ENCODE data around the gene PCED1B. TPM values are rescaled to one million over a fixed set of nuclear protein-coding genes. Genes with fewer than 3 reads are reported as not detected.
A peak's percentile ranks its signal among the peaks of the same experiment; 100 is the strongest.
"Not testable (repeated sequence)": the region's sequence is repeated elsewhere in the genome, so short reads cannot be mapped to it uniquely, and the experiment has no call there.

The PCED1B gene
- total RNA-seq, 5 donors from 2014 or later (not counting 1 experiment from before 2014, with no cell fraction given): 53.7 to 159 (median 119) TPM

DNA sequence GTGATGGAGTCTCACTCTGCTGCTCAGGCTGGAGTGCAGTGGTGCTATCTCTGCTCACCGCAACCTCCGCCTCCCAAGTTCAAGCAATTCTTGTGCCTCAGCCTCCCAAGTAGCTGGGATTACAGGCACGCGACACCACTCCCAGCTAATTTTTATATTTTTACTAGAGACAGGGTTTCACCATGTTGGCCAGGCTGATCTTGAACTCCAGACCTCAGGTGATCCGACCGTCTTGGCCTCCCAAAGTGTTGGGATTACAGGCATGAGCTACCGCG is 138.1 kb downstream of the PCED1B start:
- Mint-ChIP-seq H3K4me1 (peaks cover 41 to 47% (median 45%) of the 10 kb centered on the region in 3 donors), H3K4me3 (peak overlapping the region; percentile 91 to 96 (median 95)), H3K27ac (peak overlapping the region; percentile 96), H3K36me3 (peaks cover 59% of the 10 kb centered on the region)
- peak in 6 of 35 experiments; percentile 17 to 32 (median 22) for DNase-seq
- Histone ChIP-seq H3K4me3 (ENCODE audit: control insufficient read depth in 1 of 2, extremely low read depth in 1 of 2, low read length in 1 of 2) (peak overlapping the region; percentile 73 to 79), H3K27ac (ENCODE audit: low read length) (peak overlapping the region; percentile 75), H3K36me3 (ENCODE audit: control insufficient read depth in 2 of 2, extremely low read depth in 1 of 2, insufficient read depth in 1 of 2, low read length in 1 of 2) (peaks cover 0 to 17% of the 10 kb centered on the region in 2 donors), H3K4me1 (ENCODE audit: control insufficient read depth in 1 of 2, extremely low read depth in 1 of 2, insufficient read depth in 2 of 2, low read length in 2 of 2) (peaks cover 32 to 33% of the 10 kb centered on the region in 2 experiments)
- H3K27me3 ChIP-seq (replicated peaks in 1 of 2; ENCODE audit: control insufficient read depth in 2 of 2, extremely low read depth in 1 of 2, insufficient read depth in 2 of 2, low read length in 1 of 2); H3K9me3 ChIP-seq; ATAC-seq (replicated peaks in 1 of 4); H3K27me3 Mint-ChIP-seq; H3K9me3 Mint-ChIP-seq: not testable (repeated sequence)
- ChIA-PET POLR2A (interaction anchor here (1.3 to 1.9 kb wide), 2 partner anchors 10 kb away, joined by 7 to 10 read pairs; no protein-coding TSS in a partner anchor), CTCF (interaction anchor here in 1 of 2 donors (1.3 to 3.7 kb wide), 4 partner anchors 10 to 180 kb away, joined by 3 to 25 read pairs (median 7); no protein-coding TSS in a partner anchor)
- WGBS (ENCODE audit: insufficient coverage): 20% methylated on average over 2 of the region's 8 CpGs

DNA sequence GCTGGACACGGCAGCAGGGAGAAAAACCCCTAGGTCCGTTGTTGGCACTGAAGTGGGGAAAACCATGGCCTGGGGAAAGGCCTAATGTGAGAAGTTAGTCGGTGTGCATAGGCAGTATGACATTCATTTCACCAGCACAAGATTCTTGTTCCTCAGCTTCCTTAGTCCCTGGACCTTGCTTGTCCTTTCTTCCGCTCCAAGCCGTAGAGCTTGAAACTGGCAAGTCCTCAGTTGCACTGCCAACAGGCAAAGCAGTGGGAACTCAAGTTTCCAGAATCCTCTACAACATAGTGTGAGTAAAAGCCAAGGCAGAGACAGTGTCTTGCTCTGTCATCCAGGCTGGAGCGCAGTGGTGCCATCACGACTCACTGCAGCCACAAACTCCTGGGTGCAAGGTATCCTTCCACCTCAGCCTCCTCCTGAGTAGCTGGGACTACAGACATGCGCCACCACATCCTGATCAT is 138.8 kb downstream of the PCED1B start:
- WGBS (ENCODE audit: insufficient coverage): 0% methylated on average over 1 of the region's 8 CpGs
- peak overlapping the region; percentile 75 for H3K27ac ChIP-seq (ENCODE audit: low read length)
- POLR2A ChIA-PET: interaction anchor here (0.6 to 1.9 kb wide), 3 partner anchors 11 to 33 kb away, joined by 7 to 10 read pairs (median 7); no protein-coding TSS in a partner anchor
- peaks cover 0 to 22% of the 10 kb centered on the region in 2 donors for H3K36me3 ChIP-seq (ENCODE audit: control insufficient read depth in 2 of 2, extremely low read depth in 1 of 2, insufficient read depth in 1 of 2, low read length in 1 of 2)
- Mint-ChIP-seq H3K4me3 (peak overlapping the region; percentile 91 to 96 (median 95)), H3K4me1 (peaks cover 43 to 49% (median 48%) of the 10 kb centered on the region in 3 donors), H3K9me3 (no peaks in the 10 kb centered on the region), H3K27ac (peak overlapping the region; percentile 96), H3K36me3 (peaks cover 62% of the 10 kb centered on the region), H3K27me3 (no peaks in the 10 kb centered on the region)
- peak in 3 of 4 experiments; percentile 16 to 23 (median 16) for ATAC-seq (replicated peaks in 1 of 4)
- H3K9me3 ChIP-seq: no peaks in the 10 kb centered on the region
- CTCF ChIA-PET: interaction anchor here (0.6 to 3.7 kb wide), 6 partner anchors 11 to 981 kb away, joined by 3 to 25 read pairs (median 4); no protein-coding TSS in a partner anchor
- peaks cover 36 to 40% of the 10 kb centered on the region in 2 experiments for H3K4me1 ChIP-seq (ENCODE audit: control insufficient read depth in 1 of 2, extremely low read depth in 1 of 2, insufficient read depth in 2 of 2, low read length in 2 of 2)
- DNase-seq: peak in 18 of 35 experiments; percentile 16 to 54 (median 34)
- no peaks in the 10 kb centered on the region for H3K27me3 ChIP-seq (replicated peaks in 1 of 2; ENCODE audit: control insufficient read depth in 2 of 2, extremely low read depth in 1 of 2, insufficient read depth in 2 of 2, low read length in 1 of 2)
- H3K4me3 ChIP-seq (ENCODE audit: control insufficient read depth in 1 of 2, extremely low read depth in 1 of 2, low read length in 1 of 2): peak overlapping the region; percentile 73 to 79

DNA sequence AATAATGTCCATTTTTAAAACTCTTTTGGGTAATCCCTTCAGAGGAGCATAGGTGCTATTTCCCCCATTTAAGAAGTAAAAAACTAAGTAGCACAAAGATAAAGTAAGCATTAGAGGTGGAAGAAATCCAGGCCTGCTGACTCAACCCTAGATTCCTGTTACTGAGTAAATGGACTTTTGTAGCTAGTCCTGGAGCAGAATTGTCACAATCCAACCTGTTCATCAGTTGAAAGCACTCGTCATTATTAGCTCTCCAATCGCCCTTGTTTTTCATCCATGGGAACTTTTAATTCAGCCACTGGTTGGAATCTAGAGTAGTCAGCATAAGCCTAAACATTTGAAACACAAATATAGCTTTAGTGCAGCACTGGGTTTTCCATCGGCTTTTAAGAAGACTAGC is 139.8 kb downstream of the PCED1B start:
- WGBS (ENCODE audit: insufficient coverage): 30% methylated on average over 2 of the region's 3 CpGs
- Histone ChIP-seq H3K27me3 (replicated peaks in 1 of 2; ENCODE audit: control insufficient read depth in 2 of 2, extremely low read depth in 1 of 2, insufficient read depth in 2 of 2, low read length in 1 of 2) (no peaks in the 10 kb centered on the region), H3K9me3 (no peaks in the 10 kb centered on the region), H3K4me1 (ENCODE audit: control insufficient read depth in 1 of 2, extremely low read depth in 1 of 2, insufficient read depth in 2 of 2, low read length in 2 of 2) (peaks cover 43 to 48% of the 10 kb centered on the region in 2 experiments), H3K36me3 (ENCODE audit: control insufficient read depth in 2 of 2, extremely low read depth in 1 of 2, insufficient read depth in 1 of 2, low read length in 1 of 2) (peaks cover 0 to 26% of the 10 kb centered on the region in 2 donors), H3K4me3 (ENCODE audit: control insufficient read depth in 1 of 2, extremely low read depth in 1 of 2, low read length in 1 of 2) (peak overlapping the region; percentile 73 to 79), H3K27ac (ENCODE audit: low read length) (peak overlapping the region; percentile 75)
- ATAC-seq (replicated peaks in 1 of 4) (no peak), DNase-seq (no peak)
- CTCF ChIA-PET: interaction anchor here (0.7 to 1.5 kb wide), 9 partner anchors 8 to 178 kb away, joined by 3 to 7 read pairs (median 4); no protein-coding TSS in a partner anchor
- peaks cover 51 to 53% (median 51%) of the 10 kb centered on the region in 3 donors for H3K4me1 Mint-ChIP-seq
- H3K9me3 Mint-ChIP-seq: no peaks in the 10 kb centered on the region
- POLR2A ChIA-PET: interaction anchor here (0.7 to 1.9 kb wide), 6 partner anchors 8 to 87 kb away, joined by 3 to 10 read pairs (median 5); no protein-coding TSS in a partner anchor
- peaks cover 60% of the 10 kb centered on the region for H3K36me3 Mint-ChIP-seq
- H3K4me3 Mint-ChIP-seq: peak overlapping the region; percentile 91 to 96 (median 95)
- H3K27me3 Mint-ChIP-seq: no peaks in the 10 kb centered on the region
- peak overlapping the region; percentile 88 to 96 for H3K27ac Mint-ChIP-seq

DNA sequence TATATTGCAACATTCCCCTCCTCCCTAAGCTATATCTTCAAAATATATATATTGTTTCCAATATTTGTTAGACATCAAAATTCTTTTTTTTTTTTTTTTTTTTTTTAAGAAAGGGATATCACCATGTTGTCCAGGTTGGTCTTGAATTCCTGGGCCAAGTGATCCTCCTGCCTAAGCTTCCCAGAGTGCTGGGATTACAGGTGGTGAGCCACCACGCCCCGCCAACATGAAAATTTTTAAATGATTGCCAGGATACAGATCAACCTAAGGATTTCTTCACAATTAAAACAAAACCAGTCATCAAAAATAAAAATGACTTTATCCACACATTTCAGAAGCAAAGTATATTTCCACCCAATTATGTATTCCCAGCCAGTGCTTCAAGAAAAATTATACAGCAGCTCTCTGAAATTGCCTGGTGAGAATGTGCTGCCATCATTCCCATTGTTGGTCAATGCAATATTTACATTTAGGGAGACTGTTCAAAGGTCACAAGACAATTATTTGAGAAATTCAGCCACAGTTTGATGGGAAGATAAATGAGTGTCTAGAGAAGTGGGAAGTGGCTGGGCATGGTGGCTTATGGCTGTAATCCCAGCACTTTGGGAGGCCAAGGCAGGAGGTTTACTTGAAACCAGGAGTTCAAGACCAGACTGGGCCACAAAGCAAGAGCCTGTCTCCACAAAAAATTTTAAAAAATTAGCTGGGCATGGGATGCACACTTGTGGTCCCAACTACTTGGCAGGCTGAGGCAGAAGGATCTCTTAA is 142.0 kb downstream of the PCED1B start:
- H3K27me3 Mint-ChIP-seq: no peaks in the 10 kb centered on the region
- Histone ChIP-seq H3K36me3 (ENCODE audit: control insufficient read depth in 2 of 2, extremely low read depth in 1 of 2, insufficient read depth in 1 of 2, low read length in 1 of 2) (peaks cover 2 to 35% of the 10 kb centered on the region in 2 donors), H3K9me3 (no peaks in the 10 kb centered on the region), H3K27ac (ENCODE audit: low read length) (peak overlapping the region; percentile 25), H3K4me3 (ENCODE audit: control insufficient read depth in 1 of 2, extremely low read depth in 1 of 2, low read length in 1 of 2) (peak overlapping the region in 1 of 2 donors; percentile 17), H3K4me1 (ENCODE audit: control insufficient read depth in 1 of 2, extremely low read depth in 1 of 2, insufficient read depth in 2 of 2, low read length in 2 of 2) (peaks cover 45 to 59% of the 10 kb centered on the region in 2 experiments), H3K27me3 (replicated peaks in 1 of 2; ENCODE audit: control insufficient read depth in 2 of 2, extremely low read depth in 1 of 2, insufficient read depth in 2 of 2, low read length in 1 of 2) (no peaks in the 10 kb centered on the region)
- H3K27ac Mint-ChIP-seq: peak overlapping the region; percentile 83 to 97
- DNase-seq: no peak
- ChIA-PET CTCF (interaction anchor here (0.6 to 0.8 kb wide), 11 partner anchors 11 to 1022 kb away, joined by 3 to 8 read pairs (median 4); no protein-coding TSS in a partner anchor), POLR2A (interaction anchor here (0.6 to 0.9 kb wide), 4 partner anchors 14 to 700 kb away, joined by 3 to 8 read pairs (median 4); no protein-coding TSS in a partner anchor)
- peaks cover 60% of the 10 kb centered on the region for H3K36me3 Mint-ChIP-seq
- peak overlapping the region; percentile 50 to 79 (median 67) for H3K4me3 Mint-ChIP-seq
- WGBS (ENCODE audit: insufficient coverage): 100% methylated on average over 2 of the region's 2 CpGs
- no peak for ATAC-seq (replicated peaks in 1 of 4)
- H3K4me1 Mint-ChIP-seq: peaks cover 69 to 75% (median 72%) of the 10 kb centered on the region in 3 donors
- no peaks in the 10 kb centered on the region for H3K9me3 Mint-ChIP-seq

DNA sequence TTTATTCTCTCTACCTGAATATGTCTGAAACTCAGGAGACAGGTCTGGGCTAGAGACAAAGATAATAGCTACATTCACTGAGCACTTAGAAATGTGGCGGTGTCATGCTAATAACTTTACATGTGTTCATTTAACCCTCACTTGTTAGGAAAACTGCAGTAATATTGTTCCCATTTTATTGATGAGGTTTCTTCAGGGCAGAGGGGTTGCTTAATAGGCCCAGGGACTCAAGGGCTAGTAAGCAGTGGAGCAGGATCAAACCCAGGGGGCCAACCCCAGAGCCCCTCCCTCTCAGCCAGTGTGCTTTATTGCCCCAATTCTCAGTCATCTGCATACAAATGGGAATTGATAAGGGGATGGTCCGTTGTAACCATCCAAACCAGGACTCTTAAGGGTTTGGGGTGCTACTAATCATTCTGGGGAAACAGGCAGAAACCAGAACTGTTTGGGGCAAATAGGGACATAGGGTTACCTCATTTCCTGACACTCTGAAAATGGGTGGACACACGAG is 143.2 kb downstream of the PCED1B start:
- Mint-ChIP-seq H3K27ac (peak overlapping the region; percentile 94 to 97), H3K4me1 (peaks cover 78 to 83% (median 78%) of the 10 kb centered on the region in 3 donors), H3K36me3 (peaks cover 67% of the 10 kb centered on the region), H3K4me3 (peak overlapping the region; percentile 71 to 83 (median 79)), H3K9me3 (no peaks in the 10 kb centered on the region), H3K27me3 (no peaks in the 10 kb centered on the region)
- H3K27me3 ChIP-seq (replicated peaks in 1 of 2; ENCODE audit: control insufficient read depth in 2 of 2, extremely low read depth in 1 of 2, insufficient read depth in 2 of 2, low read length in 1 of 2): no peaks in the 10 kb centered on the region
- no peaks in the 10 kb centered on the region for H3K9me3 ChIP-seq
- POLR2A ChIA-PET: interaction anchor here (0.6 to 0.9 kb wide), 2 partner anchors 15 to 30 kb away, joined by 3 read pairs; no protein-coding TSS in a partner anchor
- ATAC-seq (replicated peaks in 1 of 4) (no peak), DNase-seq (no peak)
- CTCF ChIA-PET: no interaction called here
- H3K4me3 ChIP-seq (ENCODE audit: control insufficient read depth in 1 of 2, extremely low read depth in 1 of 2, low read length in 1 of 2): peak overlapping the region; percentile 22 to 44
- WGBS (ENCODE audit: insufficient coverage): no CpG with 5 or more reads among the region's 3 CpGs
- peaks cover 5 to 43% of the 10 kb centered on the region in 2 donors for H3K36me3 ChIP-seq (ENCODE audit: control insufficient read depth in 2 of 2, extremely low read depth in 1 of 2, insufficient read depth in 1 of 2, low read length in 1 of 2)
- peak overlapping the region; percentile 45 for H3K27ac ChIP-seq (ENCODE audit: low read length)
- peaks cover 45 to 67% of the 10 kb centered on the region in 2 experiments for H3K4me1 ChIP-seq (ENCODE audit: control insufficient read depth in 1 of 2, extremely low read depth in 1 of 2, insufficient read depth in 2 of 2, low read length in 2 of 2)

Data from T-cell (primary cell).